ENCODE data around the gene SSR2. TPM values are rescaled to one million over a fixed set of nuclear protein-coding genes. Genes with fewer than 3 reads are reported as not detected.

The SSR2 gene
- total and polyA plus RNA-seq, 2 donors from 2014 or later, result 175 to 300 TPM

DNA sequence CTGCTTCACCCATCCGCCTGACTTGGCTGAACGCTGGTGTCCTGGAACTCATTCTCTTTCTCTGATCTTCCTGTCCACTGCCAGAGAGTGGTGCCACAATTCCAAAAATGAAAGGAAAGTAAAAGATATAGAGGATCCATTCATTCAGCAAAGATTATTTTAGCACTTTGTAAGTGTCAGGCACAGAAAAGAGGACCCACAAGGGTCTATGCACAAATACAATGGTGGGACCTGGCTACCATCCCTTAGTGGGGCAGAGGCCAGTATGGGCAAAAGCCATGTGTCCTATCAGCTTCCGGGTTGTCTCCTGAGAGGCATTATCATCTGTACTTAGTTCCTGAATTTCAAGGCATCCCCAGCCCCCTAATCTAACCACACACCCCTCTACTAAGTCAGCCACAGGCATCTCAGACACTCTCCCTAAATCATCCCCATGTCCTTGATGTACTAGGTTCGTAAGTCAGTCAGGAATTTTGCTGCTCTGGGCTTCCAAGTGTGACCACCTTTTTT lies 19.0 kb downstream of the SSR2 start:
- TF ChIP-seq, protein P1, sequence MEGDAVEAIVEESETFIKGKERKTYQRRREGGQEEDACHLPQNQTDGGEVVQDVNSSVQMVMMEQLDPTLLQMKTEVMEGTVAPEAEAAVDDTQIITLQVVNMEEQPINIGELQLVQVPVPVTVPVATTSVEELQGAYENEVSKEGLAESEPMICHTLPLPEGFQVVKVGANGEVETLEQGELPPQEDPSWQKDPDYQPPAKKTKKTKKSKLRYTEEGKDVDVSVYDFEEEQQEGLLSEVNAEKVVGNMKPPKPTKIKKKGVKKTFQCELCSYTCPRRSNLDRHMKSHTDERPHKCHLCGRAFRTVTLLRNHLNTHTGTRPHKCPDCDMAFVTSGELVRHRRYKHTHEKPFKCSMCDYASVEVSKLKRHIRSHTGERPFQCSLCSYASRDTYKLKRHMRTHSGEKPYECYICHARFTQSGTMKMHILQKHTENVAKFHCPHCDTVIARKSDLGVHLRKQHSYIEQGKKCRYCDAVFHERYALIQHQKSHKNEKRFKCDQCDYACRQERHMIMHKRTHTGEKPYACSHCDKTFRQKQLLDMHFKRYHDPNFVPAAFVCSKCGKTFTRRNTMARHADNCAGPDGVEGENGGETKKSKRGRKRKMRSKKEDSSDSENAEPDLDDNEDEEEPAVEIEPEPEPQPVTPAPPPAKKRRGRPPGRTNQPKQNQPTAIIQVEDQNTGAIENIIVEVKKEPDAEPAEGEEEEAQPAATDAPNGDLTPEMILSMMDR (IDR thresholded peaks at IDR 0.05; ENCODE audit: borderline replicate concordance, extremely low read depth, insufficient read depth), result no peak
- H3K27me3 ChIP-seq (ENCODE audit: control insufficient read depth, insufficient read depth, low read length), result no peaks in the 10 kb centered on the region
- intact Hi-C loops (cut with DNase I), result no loop called here
- no peaks in the 10 kb centered on the region for H3K36me3 ChIP-seq (ENCODE audit: control insufficient read depth in 2 of 3, insufficient read depth in 3 of 3, low read length in 3 of 3)
- H3K27ac ChIP-seq (ENCODE audit: low read depth in 2 of 2, low read length in 2 of 2), result peak overlapping the region; percentile 6 to 68
- FAIRE-seq (no peak), DNase-seq (no peak)
- H3K9ac ChIP-seq (ENCODE audit: low read length in 3 of 3), result peak overlapping the region in 1 of 3 donors; percentile 28
- peak overlapping the region in 2 of 3 donors; percentile 41 to 45 for H3K4me3 ChIP-seq (ENCODE audit: low read length in 3 of 3)
- peaks cover 0 to 19% (median 14%) of the 10 kb centered on the region in 3 donors for H3K4me1 ChIP-seq (ENCODE audit: control insufficient read depth in 2 of 3, insufficient read depth in 2 of 3, low read depth in 1 of 3, low read length in 3 of 3)
- no peaks in the 10 kb centered on the region for H3K9me3 ChIP-seq (ENCODE audit: control insufficient read depth in 2 of 3, insufficient read depth in 1 of 3, low read length in 3 of 3)

DNA sequence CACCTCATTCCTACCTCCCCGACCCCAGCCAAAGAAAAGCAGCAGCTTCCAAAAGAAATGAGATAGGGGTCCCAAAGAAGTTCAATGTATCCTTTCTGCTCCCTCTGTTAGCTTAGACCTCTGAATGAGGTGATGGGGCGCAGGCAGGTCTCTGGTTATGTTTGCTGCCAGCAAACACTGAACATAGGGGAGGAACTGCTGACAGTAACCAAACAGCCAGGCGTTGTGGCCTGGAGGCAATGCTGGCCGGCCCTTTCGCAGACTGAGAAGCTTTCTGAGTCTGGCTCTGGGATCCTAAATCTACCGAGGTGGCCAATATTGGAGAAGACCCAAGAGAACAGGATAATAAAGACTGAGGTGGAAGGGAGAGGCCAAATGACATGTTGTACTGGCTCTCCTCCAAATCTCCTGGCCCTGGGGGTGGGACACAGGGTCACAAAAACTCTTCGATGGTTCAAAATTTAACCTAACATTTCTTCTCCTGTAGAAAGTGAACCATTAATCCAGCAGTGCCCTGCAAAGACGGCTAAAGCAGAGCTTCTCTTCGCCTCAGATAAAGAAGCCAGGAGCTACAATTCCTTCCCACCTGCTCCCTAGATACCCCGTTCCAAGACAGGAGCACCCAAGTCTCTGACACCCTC lies 19.6 kb downstream of the SSR2 start:
- intact Hi-C loops (cut with DNase I), result no loop called here
- Histone ChIP-seq H3K27me3 (ENCODE audit: control insufficient read depth, insufficient read depth, low read length) (no peaks in the 10 kb centered on the region), H3K4me3 (ENCODE audit: low read length in 3 of 3) (peak overlapping the region in 2 of 3 donors; percentile 41 to 45), H3K9ac (ENCODE audit: low read length in 3 of 3) (peak overlapping the region in 1 of 3 donors; percentile 28), H3K9me3 (ENCODE audit: control insufficient read depth in 2 of 3, insufficient read depth in 1 of 3, low read length in 3 of 3) (no peaks in the 10 kb centered on the region), H3K36me3 (ENCODE audit: control insufficient read depth in 2 of 3, insufficient read depth in 3 of 3, low read length in 3 of 3) (no peaks in the 10 kb centered on the region), H3K4me1 (ENCODE audit: control insufficient read depth in 2 of 3, insufficient read depth in 2 of 3, low read depth in 1 of 3, low read length in 3 of 3) (peaks cover 0 to 19% (median 14%) of the 10 kb centered on the region in 3 donors), H3K27ac (ENCODE audit: low read depth in 2 of 2, low read length in 2 of 2) (peak overlapping the region; percentile 6 to 68)
- FAIRE-seq (no peak), DNase-seq (no peak)
- TF ChIP-seq, protein P1 (IDR thresholded peaks at IDR 0.05; ENCODE audit: borderline replicate concordance, extremely low read depth, insufficient read depth), result no peak

DNA sequence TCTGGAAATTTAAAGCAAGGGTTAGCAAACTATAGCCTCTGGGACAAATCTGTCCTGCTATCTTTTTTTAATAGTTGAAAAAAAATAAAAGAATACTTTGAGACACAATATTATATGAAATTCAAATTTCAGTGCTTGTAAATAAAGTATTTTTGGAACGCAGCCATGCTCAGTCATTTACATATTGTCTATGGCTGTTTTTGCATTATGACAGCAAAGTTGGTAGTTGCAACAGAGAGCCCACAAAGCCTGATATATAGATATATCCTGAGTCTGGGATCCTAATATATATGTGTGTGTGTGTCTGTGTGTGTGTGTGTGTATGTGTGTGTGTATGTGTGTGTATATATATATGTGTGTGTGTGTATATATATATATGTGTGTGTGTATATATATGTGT lies 20.8 kb downstream of the SSR2 start:
- peaks cover 0 to 19% (median 14%) of the 10 kb centered on the region in 3 donors for H3K4me1 ChIP-seq (ENCODE audit: control insufficient read depth in 2 of 3, insufficient read depth in 2 of 3, low read depth in 1 of 3, low read length in 3 of 3)
- H3K9me3 ChIP-seq (ENCODE audit: control insufficient read depth in 2 of 3, insufficient read depth in 1 of 3, low read length in 3 of 3), result no peaks in the 10 kb centered on the region
- H3K9ac ChIP-seq (ENCODE audit: low read length in 3 of 3), result no peak overlapping the region
- no peak overlapping the region for H3K27ac ChIP-seq (ENCODE audit: low read depth in 2 of 2, low read length in 2 of 2)
- TF ChIP-seq, protein P1 (IDR thresholded peaks at IDR 0.05; ENCODE audit: borderline replicate concordance, extremely low read depth, insufficient read depth), result no peak
- H3K27me3 ChIP-seq (ENCODE audit: control insufficient read depth, insufficient read depth, low read length), result no peaks in the 10 kb centered on the region
- intact Hi-C loops (cut with DNase I), result no loop called here
- FAIRE-seq (no peak), DNase-seq (no peak)
- no peak overlapping the region for H3K4me3 ChIP-seq (ENCODE audit: low read length in 3 of 3)
- no peaks in the 10 kb centered on the region for H3K36me3 ChIP-seq (ENCODE audit: control insufficient read depth in 2 of 3, insufficient read depth in 3 of 3, low read length in 3 of 3)

All from kidney (tissue), 14 donors.